Measurements from ENCODE around the gene ZAP70. TPM values are rescaled to one million over a fixed set of nuclear protein-coding genes. Genes with fewer than 3 reads are reported as not detected.
"Not testable (repeated sequence)": the region's sequence is repeated elsewhere in the genome, so short reads cannot be mapped to it uniquely, and the experiment has no call there.

Gene ZAP70
- total RNA-seq, 1 experiment from 2014 or later, result not detected

DNA sequence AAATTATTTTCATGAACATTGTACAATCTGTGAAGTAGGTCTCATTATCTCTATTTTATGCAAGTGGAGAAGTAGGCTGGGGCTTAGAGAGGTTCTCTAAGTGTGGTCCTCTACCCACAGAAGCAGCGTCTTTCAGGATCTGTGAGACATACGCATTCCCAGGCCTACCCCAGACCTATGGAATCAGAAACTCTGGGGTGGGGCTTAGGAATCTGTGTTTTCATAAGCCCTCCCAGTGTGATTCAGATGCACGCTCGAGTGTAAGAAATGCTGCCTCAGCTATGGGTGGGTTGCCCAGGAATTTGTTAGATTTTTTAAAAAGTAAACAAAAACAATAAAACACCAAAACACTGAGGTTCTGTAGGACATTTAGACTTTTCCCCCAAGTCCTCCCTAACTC is 14.8 kb upstream of the ZAP70 start:
- no peak for DNase-seq (ENCODE audit: low spot score)

GRCh38 chr2:97699765-97700444 is 13.5 kb upstream of the ZAP70 start:
- peak; percentile 55 for DNase-seq (ENCODE audit: low spot score)

GRCh38 chr2:97701186-97701585 is 12.2 kb upstream of the ZAP70 start:
- DNase-seq (ENCODE audit: low spot score), result no peak

- no peak for DNase-seq (ENCODE audit: low spot score)
These were observed 11.4 kb upstream of the ZAP70 start for GRCh38 chr2:97701851-97702465.

- DNase-seq (ENCODE audit: low spot score), result no peak
These were observed 10.5 kb upstream of the ZAP70 start for GRCh38 chr2:97702731-97703470.

- DNase-seq (ENCODE audit: low spot score), result no peak
These were observed 9.6 kb upstream of the ZAP70 start for GRCh38 chr2:97703741-97704140.

DNA sequence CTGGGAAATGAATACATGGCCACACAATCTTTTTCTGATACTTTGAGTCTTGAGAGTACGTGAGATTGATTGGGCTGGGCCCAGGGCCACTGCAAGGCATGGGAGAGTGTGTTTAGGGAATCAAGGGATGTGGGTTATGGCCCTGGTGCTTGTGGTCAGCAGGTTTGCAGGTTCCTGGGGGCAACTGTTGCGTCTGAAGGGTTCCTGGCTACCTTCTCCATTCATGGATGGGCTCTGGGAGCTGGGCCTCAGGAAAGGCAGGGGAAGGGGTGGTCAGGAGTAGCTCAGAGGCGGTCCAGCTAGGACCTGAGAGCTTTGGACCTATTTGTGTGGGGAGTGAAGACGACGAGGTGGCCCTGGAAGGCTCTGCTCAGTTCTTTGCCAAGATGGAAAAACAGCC is 8.4 kb upstream of the ZAP70 start:
- no peak for DNase-seq (ENCODE audit: low spot score)

GRCh38 chr2:97706112-97706511 is 7.3 kb upstream of the ZAP70 start:
- no peak for DNase-seq (ENCODE audit: low spot score)

- DNase-seq (ENCODE audit: low spot score), result no peak
These were observed 6.5 kb upstream of the ZAP70 start for GRCh38 chr2:97706708-97707345.

- DNase-seq (ENCODE audit: low spot score), result no peak
These were observed 5.9 kb upstream of the ZAP70 start for GRCh38 chr2:97707362-97708047.

- DNase-seq (ENCODE audit: low spot score), result no peak
These were observed 5.4 kb upstream of the ZAP70 start for GRCh38 chr2:97708048-97708380.

GRCh38 chr2:97708608-97709007 is 4.8 kb upstream of the ZAP70 start:
- DNase-seq (ENCODE audit: low spot score), result no peak

- DNase-seq (ENCODE audit: low spot score), result no peak
These were observed 2.0 kb upstream of the ZAP70 start for GRCh38 chr2:97711394-97711711.

DNA sequence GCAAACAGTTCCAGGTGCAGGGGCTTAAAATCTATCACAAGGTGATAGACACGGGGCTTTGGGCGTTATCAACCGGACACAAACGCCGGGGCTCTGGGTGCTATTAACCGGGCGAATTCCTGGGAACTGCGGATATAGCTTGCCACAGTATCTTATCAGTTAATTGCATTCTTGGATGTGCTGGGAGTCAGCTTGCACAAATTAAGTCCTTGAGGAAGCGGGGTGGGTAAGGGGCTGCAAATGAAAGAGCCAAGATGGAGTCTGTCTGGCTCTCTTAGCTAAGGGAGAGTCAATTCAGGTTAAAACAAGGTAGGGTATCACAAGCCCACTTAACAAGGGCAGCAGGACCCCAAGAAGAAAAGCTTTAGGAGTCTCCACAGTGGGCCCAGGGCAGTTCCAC is 1.2 kb upstream of the ZAP70 start:
- DNase-seq (ENCODE audit: low spot score), result not testable (repeated sequence)

- DNase-seq (ENCODE audit: low spot score), result no peak
These were observed 582 bp upstream of the ZAP70 start for GRCh38 chr2:97712693-97713295.

DNA sequence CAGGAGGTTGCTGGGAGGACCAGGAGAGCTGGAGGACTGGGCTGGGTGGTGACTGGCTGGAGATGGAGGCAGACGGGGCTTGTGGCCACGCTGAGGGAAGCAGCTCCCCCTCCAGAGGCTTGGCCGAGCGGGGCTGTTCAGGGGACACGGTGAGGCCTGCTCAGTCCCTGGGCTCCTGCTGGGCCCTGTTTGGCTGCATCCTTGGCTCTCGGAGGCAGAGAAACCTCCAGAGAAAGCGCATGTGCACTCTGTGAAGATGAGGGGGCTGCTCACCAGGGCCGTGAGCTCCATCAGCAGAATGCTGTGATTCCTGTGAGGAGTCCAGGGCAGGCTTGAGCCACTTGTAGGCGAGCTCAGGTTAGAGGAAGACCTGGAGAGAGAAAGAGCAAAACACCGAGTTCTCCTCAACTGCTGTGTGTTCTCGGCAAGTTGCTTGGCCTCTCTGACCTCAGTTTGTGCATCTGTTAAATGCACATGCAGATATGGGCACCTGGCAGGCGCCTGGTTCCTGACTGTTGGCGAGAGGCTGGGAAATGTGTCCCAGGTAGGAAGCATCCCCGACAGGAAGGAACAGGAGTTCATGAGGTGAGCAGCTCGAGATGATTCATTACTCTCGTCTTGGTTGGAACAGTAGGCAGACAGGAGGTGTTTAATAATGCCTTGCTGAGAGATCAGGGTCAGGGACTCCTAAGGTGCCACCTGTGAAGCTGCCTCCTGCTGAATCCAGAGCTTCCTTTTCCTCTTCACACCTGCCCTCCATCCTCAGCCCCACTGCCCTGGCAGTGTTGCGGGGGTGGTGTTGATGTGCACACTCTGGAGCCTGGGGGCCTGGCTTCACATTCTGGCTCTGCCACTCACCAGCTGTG is 941 bp downstream of the ZAP70 start:
- no peak for DNase-seq (ENCODE audit: low spot score)

- no peak for DNase-seq (ENCODE audit: low spot score)
These were observed 1.7 kb downstream of the ZAP70 start for GRCh38 chr2:97714950-97715652.

DNA sequence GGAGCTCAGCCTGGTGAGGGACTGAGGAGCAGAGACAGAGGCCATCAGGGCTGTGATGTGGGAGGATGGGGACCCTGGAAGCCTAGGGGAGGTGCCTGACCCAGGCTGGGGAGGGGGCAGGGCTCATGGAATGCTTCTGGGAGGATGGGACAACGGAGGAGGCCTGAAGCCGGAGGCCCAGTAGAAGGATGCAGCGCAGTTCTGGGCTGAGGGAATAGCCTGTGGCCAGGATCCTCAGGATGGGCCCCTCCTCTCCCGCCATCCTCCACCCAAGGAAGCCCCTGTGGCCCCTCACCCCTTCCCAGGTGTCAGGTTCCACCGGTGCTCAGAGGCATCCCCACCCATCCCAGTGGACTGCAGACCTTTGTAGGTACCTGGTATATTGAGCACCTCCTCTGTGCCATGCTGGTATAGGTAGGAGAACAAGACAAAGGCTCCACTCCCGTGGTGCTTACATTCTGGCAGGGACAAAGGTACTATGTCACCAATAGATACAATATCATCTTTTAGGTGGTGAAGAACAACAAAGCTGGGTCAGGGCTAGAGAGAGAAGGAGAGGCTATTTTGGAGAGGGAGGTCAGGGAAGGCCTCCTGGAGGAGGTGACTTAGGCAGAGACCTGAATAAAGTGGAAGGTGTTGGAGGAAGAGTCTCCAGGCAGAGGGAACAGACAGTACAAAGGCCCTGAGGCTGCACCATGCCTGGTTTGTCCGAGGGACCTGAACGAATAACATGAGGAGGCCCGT is 2.7 kb downstream of the ZAP70 start:
- DNase-seq (ENCODE audit: low spot score), result no peak

All from A172 (cell line).